WTC11 (cell line): ENCODE data around the gene SPATS2. TPM values are rescaled to one million over a fixed set of nuclear protein-coding genes. Genes with fewer than 3 reads are reported as not detected.

Experiments
- ATAC-seq: fragments of 200-7000 bp; cut with Tn5 transposase; 2 replicates; pipeline ENCODE4 v1.10.0; 2021; ENCODE audit warnings: mild to moderate bottlenecking, moderate library complexity
- CTCF ChIA-PET: fragments of 300-600 bp; sonication (Branson Sonifier 250); formaldehyde crosslinking; loops from one replicate; lab custom pipeline; 2021; ENCODE audit warnings: antibody characterized with exemption; lab: Charles Lee
- POLR2A ChIA-PET: fragments of 350-600 bp; sonication (Branson Sonifier 250); formaldehyde crosslinking; loops from one replicate; lab custom pipeline; 2021; ENCODE audit warnings: antibody characterized with exemption; lab: Charles Lee
- DNase-seq: peaks from one replicate; pipeline ENCODE4 v3.0.0; 2021; ENCODE audit warnings: low spot score
- H3K27ac Mint-ChIP-seq: 2 replicates; pipeline ENCODE4 v1.8.0; 2021; ENCODE audit warnings: mixed read lengths
- H3K27me3 Mint-ChIP-seq: 2 replicates; pipeline ENCODE4 v1.8.0; 2021; ENCODE audit warnings: low read depth, mild to moderate bottlenecking, moderate library complexity, mixed read lengths
- H3K36me3 Mint-ChIP-seq: 2 replicates; pipeline ENCODE4 v1.8.0; 2021; ENCODE audit warnings: mixed read lengths
- H3K4me1 Mint-ChIP-seq: 2 replicates; pipeline ENCODE4 v1.8.0; 2022; ENCODE audit warnings: mixed read lengths
- H3K4me3 Mint-ChIP-seq: 2 replicates; pipeline ENCODE4 v1.8.0; 2021; ENCODE audit warnings: mild to moderate bottlenecking, moderate library complexity, mixed read lengths
- H3K9me3 Mint-ChIP-seq: 2 replicates; pipeline ENCODE4 v1.8.0; 2021; ENCODE audit warnings: mixed read lengths
- FOXK1 ChIP-seq: sonication (generic); formaldehyde crosslinking; IDR thresholded peaks from 2 replicates; pipeline ENCODE4 v1.8.0; 2022; ENCODE audit warnings: mild to moderate bottlenecking, moderate library complexity, missing genetic modification reagents
- HMGA2 ChIP-seq: fragments of 250-450 bp; sonication (Bioruptor Pico); IDR thresholded peaks from 2 replicates; pipeline ENCODE4 v1.4.0; 2021; ENCODE audit warnings: mild to moderate bottlenecking, moderate library complexity
- NR2C2 ChIP-seq: sonication (generic); formaldehyde crosslinking; IDR thresholded peaks from 2 replicates; pipeline ENCODE4 v1.8.0; 2022; ENCODE audit warnings: mild to moderate bottlenecking, missing genetic modification reagents
- SMAD4 ChIP-seq: sonication (generic); formaldehyde crosslinking; IDR thresholded peaks from 2 replicates; pipeline ENCODE4 v1.8.0; 2022; ENCODE audit warnings: mild to moderate bottlenecking, missing genetic modification reagents
- SOX15 ChIP-seq: fragments of 250-450 bp; sonication (Bioruptor Pico); IDR thresholded peaks from 2 replicates; pipeline ENCODE4 v1.9.0; 2021; ENCODE audit warnings: mild to moderate bottlenecking
- TCF7 ChIP-seq: sonication (generic); formaldehyde crosslinking; IDR thresholded peaks from 2 replicates; pipeline ENCODE4 v1.8.0; 2022; ENCODE audit warnings: mild to moderate bottlenecking, low read depth, missing genetic modification reagents, moderate library complexity
- TEAD4 ChIP-seq: sonication (generic); formaldehyde crosslinking; IDR thresholded peaks from 2 replicates; pipeline ENCODE4 v1.8.0; 2022; ENCODE audit warnings: mild to moderate bottlenecking, missing genetic modification reagents
- ZNF671 ChIP-seq: fragments of 250-450 bp; sonication (Bioruptor Pico); IDR thresholded peaks from 2 replicates; pipeline ENCODE4 v1.8.0; 2021; ENCODE audit warnings: mild to moderate bottlenecking
- total RNA-seq: library from RNA; stranded (reverse); gene quantifications from 3 replicates; pipeline ENCODE4 v1.2.3, GENCODE V29; 2021
- TF ChIP-seq, protein P1 (sequence below): sonication (generic); formaldehyde crosslinking; IDR thresholded peaks from 2 replicates; pipeline ENCODE4 v1.8.1; 2022; ENCODE audit warnings: missing genetic modification reagents, borderline replicate concordance
- TF ChIP-seq, protein P2 (sequence below): fragments of 250-450 bp; sonication (Bioruptor Pico); IDR thresholded peaks from 2 replicates; pipeline ENCODE4 v1.8.0; 2021; ENCODE audit warnings: mild to moderate bottlenecking
- TF ChIP-seq, protein P3 (sequence below): fragments of 250-450 bp; sonication (Bioruptor Pico); IDR thresholded peaks from 2 replicates; pipeline ENCODE4 v1.9.0; 2021; ENCODE audit warnings: mild to moderate bottlenecking
- TF ChIP-seq, protein P4 (sequence below): fragments of 250-450 bp; sonication (Bioruptor Pico); IDR thresholded peaks from 2 replicates; pipeline ENCODE4 v2.1.2; 2022; ENCODE audit warnings: mild to moderate bottlenecking, moderate library complexity

SPATS2 gene
- total RNA-seq, 1 experiment from 2014 or later = 25.9 TPM

DNA sequence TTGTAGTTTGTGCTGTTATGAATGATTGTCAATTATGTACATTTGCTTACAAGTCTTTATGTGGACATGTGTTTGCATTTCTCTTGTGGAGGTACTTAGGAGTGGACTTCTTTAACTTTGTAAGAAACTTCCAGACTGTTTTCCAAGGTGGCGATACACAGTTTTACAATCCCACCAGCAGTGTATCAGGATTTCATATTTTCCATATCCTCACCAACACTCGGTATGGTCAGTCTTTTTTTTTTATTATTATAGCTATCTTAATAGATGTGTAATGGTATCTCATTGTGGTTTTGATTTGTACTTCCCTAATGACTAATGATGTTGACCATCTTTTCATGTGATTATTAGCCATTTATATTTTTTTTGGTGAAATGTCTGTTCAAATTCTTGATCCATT lies 97.9 kb downstream of the SPATS2 start:
- Mint-ChIP-seq H3K4me1 (0 out of 2 replicates have a peak, but pooled peaks cover 2% of the 10 kb centered on the region), H3K27ac (no peak overlapping the region), H3K27me3 (no peaks in the 10 kb centered on the region), H3K9me3 (no peaks in the 10 kb centered on the region), H3K36me3 (peaks cover 4% of the 10 kb centered on the region; the same call in 1 of the 2 replicates), H3K4me3 (no peak overlapping the region)
- TF ChIP-seq SMAD4 (CRISPR knock-in tag) = no peak
- no peak for TF ChIP-seq TEAD4
- no peak for TF ChIP-seq SOX15 (CRISPR knock-in tag)
- TF ChIP-seq ZNF671 = no peak
- ATAC-seq (no peak), DNase-seq (no peak)
- CTCF ChIA-PET = no interaction called here
- POLR2A ChIA-PET = no interaction called here

DNA sequence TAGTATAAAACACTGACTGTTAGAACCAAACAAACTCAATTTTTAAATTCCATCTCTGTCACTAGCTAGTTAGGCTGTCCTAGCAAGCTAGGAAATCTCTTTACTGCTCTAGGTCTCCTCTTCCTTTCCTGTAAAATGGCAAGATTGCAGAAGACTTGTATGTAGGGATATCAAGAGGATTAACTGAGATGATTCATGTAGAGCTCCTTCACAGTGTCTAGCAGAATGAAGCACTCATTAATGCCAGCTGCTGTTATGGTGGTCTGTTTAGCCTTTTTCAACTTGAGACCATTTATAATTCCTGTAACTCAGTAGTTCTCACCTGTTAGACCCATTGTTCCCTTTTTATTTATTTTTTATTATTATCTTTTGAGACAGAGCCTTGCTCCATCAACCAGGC lies 103.7 kb downstream of the SPATS2 start:
- no peak for DNase-seq
- no peaks in the 10 kb centered on the region for H3K9me3 Mint-ChIP-seq
- H3K27ac Mint-ChIP-seq = no peak overlapping the region
- ATAC-seq = no peak
- no peak overlapping the region for H3K4me3 Mint-ChIP-seq
- no peaks in the 10 kb centered on the region for H3K27me3 Mint-ChIP-seq
- peaks cover 6% of the 10 kb centered on the region for H3K4me1 Mint-ChIP-seq
- ChIA-PET CTCF (interaction anchor here (1.2 to 1.6 kb wide), 2 partner anchors 9 to 13 kb away, joined by 3 to 6 read pairs; no protein-coding TSS in a partner anchor), POLR2A (interaction anchor here (1.0 kb wide), 1 partner anchor 104 kb away, joined by 3 read pairs; the partner anchor contains the start of gene SPATS2)
- TF ChIP-seq, protein P1, sequence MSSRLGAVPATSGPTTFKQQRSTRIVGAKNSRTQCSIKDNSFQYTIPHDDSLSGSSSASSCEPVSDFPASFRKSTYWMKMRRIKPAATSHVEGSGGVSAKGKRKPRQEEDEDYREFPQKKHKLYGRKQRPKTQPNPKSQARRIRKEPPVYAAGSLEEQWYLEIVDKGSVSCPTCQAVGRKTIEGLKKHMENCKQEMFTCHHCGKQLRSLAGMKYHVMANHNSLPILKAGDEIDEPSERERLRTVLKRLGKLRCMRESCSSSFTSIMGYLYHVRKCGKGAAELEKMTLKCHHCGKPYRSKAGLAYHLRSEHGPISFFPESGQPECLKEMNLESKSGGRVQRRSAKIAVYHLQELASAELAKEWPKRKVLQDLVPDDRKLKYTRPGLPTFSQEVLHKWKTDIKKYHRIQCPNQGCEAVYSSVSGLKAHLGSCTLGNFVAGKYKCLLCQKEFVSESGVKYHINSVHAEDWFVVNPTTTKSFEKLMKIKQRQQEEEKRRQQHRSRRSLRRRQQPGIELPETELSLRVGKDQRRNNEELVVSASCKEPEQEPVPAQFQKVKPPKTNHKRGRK (CRISPR knock-in tag) = no peak
- no peak for TF ChIP-seq NR2C2
- no peak for TF ChIP-seq ZNF671
- H3K36me3 Mint-ChIP-seq = no peaks in the 10 kb centered on the region

DNA sequence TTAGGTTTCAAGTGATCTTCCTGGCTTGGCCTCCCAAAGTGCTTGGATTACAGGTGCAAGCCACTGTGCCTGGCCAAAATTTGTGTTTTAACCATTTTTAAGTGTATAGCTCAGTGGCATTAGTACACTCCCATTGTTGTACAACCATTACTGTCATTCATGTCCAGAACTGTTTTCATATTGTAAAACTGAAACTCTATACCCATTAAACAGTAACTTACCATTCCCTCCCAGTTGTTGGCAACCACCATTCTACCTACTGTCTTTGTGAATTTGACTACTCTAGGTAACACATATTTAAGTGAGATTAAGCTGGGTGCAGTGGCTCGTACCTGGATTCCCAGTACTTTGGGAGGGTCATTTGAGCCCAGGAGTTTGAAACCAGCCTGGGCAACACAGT lies 104.3 kb downstream of the SPATS2 start:
- Mint-ChIP-seq H3K4me1 (peaks cover 12% of the 10 kb centered on the region), H3K27ac (no peak overlapping the region)

More for the DNA sequence above, 104.3 kb downstream of the SPATS2 start:
- ATAC-seq = no peak
- TF ChIP-seq, protein P2, sequence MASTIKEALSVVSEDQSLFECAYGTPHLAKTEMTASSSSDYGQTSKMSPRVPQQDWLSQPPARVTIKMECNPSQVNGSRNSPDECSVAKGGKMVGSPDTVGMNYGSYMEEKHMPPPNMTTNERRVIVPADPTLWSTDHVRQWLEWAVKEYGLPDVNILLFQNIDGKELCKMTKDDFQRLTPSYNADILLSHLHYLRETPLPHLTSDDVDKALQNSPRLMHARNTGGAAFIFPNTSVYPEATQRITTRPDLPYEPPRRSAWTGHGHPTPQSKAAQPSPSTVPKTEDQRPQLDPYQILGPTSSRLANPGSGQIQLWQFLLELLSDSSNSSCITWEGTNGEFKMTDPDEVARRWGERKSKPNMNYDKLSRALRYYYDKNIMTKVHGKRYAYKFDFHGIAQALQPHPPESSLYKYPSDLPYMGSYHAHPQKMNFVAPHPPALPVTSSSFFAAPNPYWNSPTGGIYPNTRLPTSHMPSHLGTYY (CRISPR knock-in tag) = no peak
- TF ChIP-seq TCF7 (no peak), FOXK1 (no peak), HMGA2 (CRISPR knock-in tag) (no peak)
- TF ChIP-seq, protein P3, sequence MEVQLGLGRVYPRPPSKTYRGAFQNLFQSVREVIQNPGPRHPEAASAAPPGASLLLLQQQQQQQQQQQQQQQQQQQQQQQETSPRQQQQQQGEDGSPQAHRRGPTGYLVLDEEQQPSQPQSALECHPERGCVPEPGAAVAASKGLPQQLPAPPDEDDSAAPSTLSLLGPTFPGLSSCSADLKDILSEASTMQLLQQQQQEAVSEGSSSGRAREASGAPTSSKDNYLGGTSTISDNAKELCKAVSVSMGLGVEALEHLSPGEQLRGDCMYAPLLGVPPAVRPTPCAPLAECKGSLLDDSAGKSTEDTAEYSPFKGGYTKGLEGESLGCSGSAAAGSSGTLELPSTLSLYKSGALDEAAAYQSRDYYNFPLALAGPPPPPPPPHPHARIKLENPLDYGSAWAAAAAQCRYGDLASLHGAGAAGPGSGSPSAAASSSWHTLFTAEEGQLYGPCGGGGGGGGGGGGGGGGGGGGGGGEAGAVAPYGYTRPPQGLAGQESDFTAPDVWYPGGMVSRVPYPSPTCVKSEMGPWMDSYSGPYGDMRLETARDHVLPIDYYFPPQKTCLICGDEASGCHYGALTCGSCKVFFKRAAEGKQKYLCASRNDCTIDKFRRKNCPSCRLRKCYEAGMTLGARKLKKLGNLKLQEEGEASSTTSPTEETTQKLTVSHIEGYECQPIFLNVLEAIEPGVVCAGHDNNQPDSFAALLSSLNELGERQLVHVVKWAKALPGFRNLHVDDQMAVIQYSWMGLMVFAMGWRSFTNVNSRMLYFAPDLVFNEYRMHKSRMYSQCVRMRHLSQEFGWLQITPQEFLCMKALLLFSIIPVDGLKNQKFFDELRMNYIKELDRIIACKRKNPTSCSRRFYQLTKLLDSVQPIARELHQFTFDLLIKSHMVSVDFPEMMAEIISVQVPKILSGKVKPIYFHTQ (CRISPR knock-in tag) = no peak
- TF ChIP-seq, protein P4, sequence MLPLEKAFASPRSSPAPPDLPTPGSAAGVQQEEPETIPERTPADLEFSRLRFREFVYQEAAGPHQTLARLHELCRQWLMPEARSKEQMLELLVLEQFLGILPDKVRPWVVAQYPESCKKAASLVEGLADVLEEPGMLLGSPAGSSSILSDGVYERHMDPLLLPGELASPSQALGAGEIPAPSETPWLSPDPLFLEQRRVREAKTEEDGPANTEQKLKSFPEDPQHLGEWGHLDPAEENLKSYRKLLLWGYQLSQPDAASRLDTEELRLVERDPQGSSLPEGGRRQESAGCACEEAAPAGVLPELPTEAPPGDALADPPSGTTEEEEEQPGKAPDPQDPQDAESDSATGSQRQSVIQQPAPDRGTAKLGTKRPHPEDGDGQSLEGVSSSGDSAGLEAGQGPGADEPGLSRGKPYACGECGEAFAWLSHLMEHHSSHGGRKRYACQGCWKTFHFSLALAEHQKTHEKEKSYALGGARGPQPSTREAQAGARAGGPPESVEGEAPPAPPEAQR (CRISPR knock-in tag) = no peak
- TF ChIP-seq, all 79 proteins: peak for 0
- CTCF ChIA-PET = interaction anchor here (1.2 kb wide), 1 partner anchor 12 kb away, joined by 3 read pairs; no protein-coding TSS in a partner anchor
- H3K36me3 Mint-ChIP-seq = no peaks in the 10 kb centered on the region
- H3K4me3 Mint-ChIP-seq = no peak overlapping the region
- no peaks in the 10 kb centered on the region for H3K9me3 Mint-ChIP-seq
- POLR2A ChIA-PET = no interaction called here
- H3K27me3 Mint-ChIP-seq = no peaks in the 10 kb centered on the region
- DNase-seq = no peak
